A549 (cell line): Measurements from ENCODE around the gene TBC1D21.

Experiments
- KDM1A ChIP-seq: fragments of 200-600 bp; sonication (generic); IDR thresholded peaks from 2 replicates; pipeline ENCODE4 v1.6.1; 2016; ENCODE audit warnings: low read depth, mild to moderate bottlenecking
- KDM5A ChIP-seq: fragments of 200-600 bp; sonication (generic); IDR thresholded peaks from 2 replicates; pipeline ENCODE4 v1.6.1; 2016; ENCODE audit warnings: antibody characterized with exemption, mild to moderate bottlenecking
- NPAS2 ChIP-seq: fragments of 250-450 bp; sonication (Bioruptor Pico); IDR thresholded peaks from 2 replicates; pipeline ENCODE4 v1.8.0; 2022; ENCODE audit warnings: mild to moderate bottlenecking, moderate library complexity, borderline replicate concordance
- POLR2A ChIP-seq: IDR thresholded peaks from 2 replicates; pipeline ENCODE4 v1.6.1; 2012; ENCODE audit warnings: mild to moderate bottlenecking, low read length
- RAD21 ChIP-seq, 2 experiments: fragments of >200 bp in 1 of 2; sonication (Bioruptor Twin) in 1 of 2; formaldehyde crosslinking in 1 of 2; IDR thresholded peaks in 1 of 2; conservative IDR thresholded peaks in 1 of 2; 2 replicates in 1 of 2; 3 replicates in 1 of 2; pipeline ENCODE4 v1.6.1; 2012 to 2018; ENCODE audit warnings: inconsistent platforms in 1 of 2
- TP53 ChIP-seq: fragments of 250-450 bp; sonication (Bioruptor Pico); IDR thresholded peaks from 2 replicates; pipeline ENCODE4 v1.5.0; 2021; ENCODE audit warnings: mild to moderate bottlenecking, moderate library complexity
- TF ChIP-seq, protein P1 (sequence below): fragments of >200 bp; sonication (Bioruptor Twin); formaldehyde crosslinking; IDR thresholded peaks from 3 replicates; pipeline ENCODE4 v1.5.1; 2016
- TF ChIP-seq, protein P2 (sequence below): fragments of 150-350 bp; IDR thresholded peaks from 2 replicates; pipeline ENCODE4 v1.6.1; 2014; ENCODE audit warnings: low read depth, mild to moderate bottlenecking, low read length

DNA sequence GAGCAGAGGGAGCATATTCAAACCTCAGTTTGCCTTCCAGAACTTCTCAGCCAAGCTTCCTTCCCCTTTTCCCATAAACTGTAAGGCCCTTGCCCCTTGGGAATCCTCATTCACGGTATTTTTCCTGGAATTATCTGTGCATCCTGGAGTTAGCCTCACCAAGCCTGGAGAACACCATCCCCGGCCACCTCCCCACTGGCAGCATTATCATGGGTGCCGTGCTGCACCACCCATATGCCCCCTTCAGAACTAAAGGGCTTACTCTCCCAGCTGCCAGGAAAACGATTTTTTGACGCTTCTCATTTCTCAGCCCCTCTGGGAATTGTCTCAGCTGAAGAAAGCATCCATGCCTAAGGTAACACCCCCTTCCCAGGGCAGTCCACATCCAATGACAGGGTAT, 20.9 kb upstream of the TBC1D21 start:
- TF ChIP-seq POLR2A = no peak
- TF ChIP-seq, protein P1, sequence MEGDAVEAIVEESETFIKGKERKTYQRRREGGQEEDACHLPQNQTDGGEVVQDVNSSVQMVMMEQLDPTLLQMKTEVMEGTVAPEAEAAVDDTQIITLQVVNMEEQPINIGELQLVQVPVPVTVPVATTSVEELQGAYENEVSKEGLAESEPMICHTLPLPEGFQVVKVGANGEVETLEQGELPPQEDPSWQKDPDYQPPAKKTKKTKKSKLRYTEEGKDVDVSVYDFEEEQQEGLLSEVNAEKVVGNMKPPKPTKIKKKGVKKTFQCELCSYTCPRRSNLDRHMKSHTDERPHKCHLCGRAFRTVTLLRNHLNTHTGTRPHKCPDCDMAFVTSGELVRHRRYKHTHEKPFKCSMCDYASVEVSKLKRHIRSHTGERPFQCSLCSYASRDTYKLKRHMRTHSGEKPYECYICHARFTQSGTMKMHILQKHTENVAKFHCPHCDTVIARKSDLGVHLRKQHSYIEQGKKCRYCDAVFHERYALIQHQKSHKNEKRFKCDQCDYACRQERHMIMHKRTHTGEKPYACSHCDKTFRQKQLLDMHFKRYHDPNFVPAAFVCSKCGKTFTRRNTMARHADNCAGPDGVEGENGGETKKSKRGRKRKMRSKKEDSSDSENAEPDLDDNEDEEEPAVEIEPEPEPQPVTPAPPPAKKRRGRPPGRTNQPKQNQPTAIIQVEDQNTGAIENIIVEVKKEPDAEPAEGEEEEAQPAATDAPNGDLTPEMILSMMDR = no peak
- TF ChIP-seq KDM5A = no peak
- TF ChIP-seq KDM1A = no peak
- no peak for TF ChIP-seq TP53 (CRISPR knock-in tag)
- no peak for TF ChIP-seq NPAS2 (CRISPR knock-in tag)
- TF ChIP-seq, protein P2, sequence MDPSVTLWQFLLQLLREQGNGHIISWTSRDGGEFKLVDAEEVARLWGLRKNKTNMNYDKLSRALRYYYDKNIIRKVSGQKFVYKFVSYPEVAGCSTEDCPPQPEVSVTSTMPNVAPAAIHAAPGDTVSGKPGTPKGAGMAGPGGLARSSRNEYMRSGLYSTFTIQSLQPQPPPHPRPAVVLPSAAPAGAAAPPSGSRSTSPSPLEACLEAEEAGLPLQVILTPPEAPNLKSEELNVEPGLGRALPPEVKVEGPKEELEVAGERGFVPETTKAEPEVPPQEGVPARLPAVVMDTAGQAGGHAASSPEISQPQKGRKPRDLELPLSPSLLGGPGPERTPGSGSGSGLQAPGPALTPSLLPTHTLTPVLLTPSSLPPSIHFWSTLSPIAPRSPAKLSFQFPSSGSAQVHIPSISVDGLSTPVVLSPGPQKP = no peak
- no peak for TF ChIP-seq RAD21 (conservative IDR thresholded peaks at IDR 0.05 in 1 of 2, IDR thresholded peaks at IDR 0.05 in 1 of 2)
